Nephron progenitor cell (in vitro differentiated cells): ENCODE results near the gene FBXL2.

Source experiments
- DNase-seq: peaks from one replicate; pipeline ENCODE4 v3.0.0; 2021
- H3K27ac Mint-ChIP-seq: 2 replicates; pipeline ENCODE4 v1.8.0; 2021; ENCODE audit warnings: mild to moderate bottlenecking, moderate library complexity, mixed read lengths
- H3K27me3 Mint-ChIP-seq: 2 replicates; pipeline ENCODE4 v1.8.0; 2021; ENCODE audit warnings: mild to moderate bottlenecking, low read depth, mixed read lengths; ENCODE audit not compliant: poor library complexity
- H3K36me3 Mint-ChIP-seq: 2 replicates; pipeline ENCODE4 v1.8.0; 2021; ENCODE audit warnings: low read depth, mixed read lengths
- H3K4me1 Mint-ChIP-seq: 2 replicates; pipeline ENCODE4 v1.8.0; 2021; ENCODE audit warnings: mixed read lengths
- H3K4me3 Mint-ChIP-seq: 2 replicates; pipeline ENCODE4 v1.8.0; 2021; ENCODE audit warnings: mild to moderate bottlenecking, moderate library complexity, mixed read lengths
- H3K9me3 Mint-ChIP-seq: 2 replicates; pipeline ENCODE4 v1.8.0; 2021; ENCODE audit warnings: mild to moderate bottlenecking, moderate library complexity, mixed read lengths
- TF ChIP-seq, protein P1 (sequence below): fragments of 200-600 bp; sonication (generic); IDR thresholded peaks from 2 replicates; pipeline ENCODE4 v1.5.0; 2021; ENCODE audit warnings: antibody characterized with exemption

The FBXL2 gene

GRCh38 chr3:33287672-33288282 lies 10.5 kb downstream of the FBXL2 start:
- TF ChIP-seq, protein P1, sequence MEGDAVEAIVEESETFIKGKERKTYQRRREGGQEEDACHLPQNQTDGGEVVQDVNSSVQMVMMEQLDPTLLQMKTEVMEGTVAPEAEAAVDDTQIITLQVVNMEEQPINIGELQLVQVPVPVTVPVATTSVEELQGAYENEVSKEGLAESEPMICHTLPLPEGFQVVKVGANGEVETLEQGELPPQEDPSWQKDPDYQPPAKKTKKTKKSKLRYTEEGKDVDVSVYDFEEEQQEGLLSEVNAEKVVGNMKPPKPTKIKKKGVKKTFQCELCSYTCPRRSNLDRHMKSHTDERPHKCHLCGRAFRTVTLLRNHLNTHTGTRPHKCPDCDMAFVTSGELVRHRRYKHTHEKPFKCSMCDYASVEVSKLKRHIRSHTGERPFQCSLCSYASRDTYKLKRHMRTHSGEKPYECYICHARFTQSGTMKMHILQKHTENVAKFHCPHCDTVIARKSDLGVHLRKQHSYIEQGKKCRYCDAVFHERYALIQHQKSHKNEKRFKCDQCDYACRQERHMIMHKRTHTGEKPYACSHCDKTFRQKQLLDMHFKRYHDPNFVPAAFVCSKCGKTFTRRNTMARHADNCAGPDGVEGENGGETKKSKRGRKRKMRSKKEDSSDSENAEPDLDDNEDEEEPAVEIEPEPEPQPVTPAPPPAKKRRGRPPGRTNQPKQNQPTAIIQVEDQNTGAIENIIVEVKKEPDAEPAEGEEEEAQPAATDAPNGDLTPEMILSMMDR: no peak
- no peak overlapping the region for H3K27ac Mint-ChIP-seq
- H3K27me3 Mint-ChIP-seq: peaks cover 2% of the 10 kb centered on the region
- no peak for DNase-seq
- peaks cover 44% of the 10 kb centered on the region for H3K36me3 Mint-ChIP-seq
- H3K4me3 Mint-ChIP-seq: no peak overlapping the region
- H3K9me3 Mint-ChIP-seq: peaks cover 67% of the 10 kb centered on the region
- no peaks in the 10 kb centered on the region for H3K4me1 Mint-ChIP-seq

- no peak for DNase-seq
- Mint-ChIP-seq H3K9me3 (no peaks in the 10 kb centered on the region), H3K27ac (no peak overlapping the region), H3K4me3 (no peak overlapping the region), H3K4me1 (no peaks in the 10 kb centered on the region), H3K36me3 (peaks cover 13% of the 10 kb centered on the region), H3K27me3 (no peaks in the 10 kb centered on the region)
- TF ChIP-seq, protein P1: no peak
Observed at GRCh38 chr3:33299395-33300081, 22.3 kb downstream of the FBXL2 start.

- H3K27me3 Mint-ChIP-seq: peaks cover 4% of the 10 kb centered on the region
- H3K36me3 Mint-ChIP-seq: peaks cover 20% of the 10 kb centered on the region
- TF ChIP-seq, protein P1: no peak
- H3K27ac Mint-ChIP-seq: no peak overlapping the region
- H3K9me3 Mint-ChIP-seq: peaks cover 18% of the 10 kb centered on the region
- DNase-seq: no peak
- no peaks in the 10 kb centered on the region for H3K4me1 Mint-ChIP-seq
- no peak overlapping the region for H3K4me3 Mint-ChIP-seq
Observed at GRCh38 chr3:33312361-33312760, 35.1 kb downstream of the FBXL2 start.

DNA sequence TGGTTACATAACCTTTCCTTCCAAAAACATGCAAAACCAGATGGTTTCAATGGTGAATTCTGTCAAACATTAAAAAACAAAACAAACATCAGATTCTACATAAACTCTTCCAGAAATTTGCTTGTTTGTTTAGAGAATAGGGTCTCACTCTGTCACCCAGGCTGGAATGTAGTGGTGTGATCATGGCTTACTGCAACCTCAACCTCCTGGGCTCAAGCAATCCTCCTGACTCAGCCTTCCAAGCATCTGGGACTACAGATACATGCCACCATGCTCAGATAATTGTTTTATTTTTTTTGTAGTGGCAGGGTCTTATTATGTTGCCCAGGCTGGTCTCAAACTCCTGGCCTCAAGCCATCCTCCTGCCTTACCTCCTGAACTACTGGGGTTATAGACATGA lies 36.1 kb downstream of the FBXL2 start:
- no peak overlapping the region for H3K27ac Mint-ChIP-seq
- no peak overlapping the region for H3K4me3 Mint-ChIP-seq
- no peak for DNase-seq
- TF ChIP-seq, protein P1: no peak
- no peaks in the 10 kb centered on the region for H3K4me1 Mint-ChIP-seq
- H3K27me3 Mint-ChIP-seq: peaks cover 4% of the 10 kb centered on the region
- peaks cover 20% of the 10 kb centered on the region for H3K36me3 Mint-ChIP-seq
- H3K9me3 Mint-ChIP-seq: peaks cover 18% of the 10 kb centered on the region

GRCh38 chr3:33314993-33315392 lies 37.8 kb downstream of the FBXL2 start:
- Mint-ChIP-seq H3K27me3 (peaks cover 4% of the 10 kb centered on the region), H3K4me3 (no peak overlapping the region), H3K9me3 (peaks cover 18% of the 10 kb centered on the region), H3K36me3 (peaks cover 20% of the 10 kb centered on the region), H3K4me1 (no peaks in the 10 kb centered on the region), H3K27ac (no peak overlapping the region)
- TF ChIP-seq, protein P1: no peak
- DNase-seq: no peak

- Mint-ChIP-seq H3K4me3 (no peak overlapping the region), H3K36me3 (peaks cover 23% of the 10 kb centered on the region), H3K27ac (peak overlapping the region; percentile 23), H3K9me3 (peaks cover 20% of the 10 kb centered on the region), H3K27me3 (peaks cover 4% of the 10 kb centered on the region), H3K4me1 (no peaks in the 10 kb centered on the region)
- no peak for DNase-seq
- TF ChIP-seq, protein P1: no peak
Observed at GRCh38 chr3:33315826-33316225, 38.6 kb downstream of the FBXL2 start.
